ENCODE measurements around the gene NUDT8. TPM values are rescaled to one million over a fixed set of nuclear protein-coding genes. Genes with fewer than 3 reads are reported as not detected.

NUDT8 gene
- total RNA-seq, 4 donors from 2014 or later = 5.0 to 64.1 (median 45.4) TPM

- H3K9me3 ChIP-seq = no peaks in the 10 kb centered on the region
- H3K4me3 ChIP-seq = no peak overlapping the region
- DNase-seq = no peak
- H3K27me3 ChIP-seq = peaks cover 0 to 5% of the 10 kb centered on the region in 2 donors
- peaks cover 0 to 16% (median 10%) of the 10 kb centered on the region in 4 donors for H3K4me1 ChIP-seq
- no peak for TF ChIP-seq CTCF (IDR thresholded peaks at IDR 0.05)
- TF ChIP-seq POLR2A (IDR thresholded peaks at IDR 0.05) = no peak
- peaks cover 0 to 5% (median 0%) of the 10 kb centered on the region in 3 donors for H3K36me3 ChIP-seq
- H3K27ac ChIP-seq = no peak overlapping the region
Observed at GRCh38 chr11:67617243-67617953, 12.3 kb downstream of the NUDT8 start.

GRCh38 chr11:67616431-67617242 is 13.1 kb downstream of the NUDT8 start:
- Histone ChIP-seq H3K27me3 (peaks cover 0 to 5% of the 10 kb centered on the region in 2 donors), H3K4me3 (no peak overlapping the region), H3K4me1 (peaks cover 0 to 16% (median 10%) of the 10 kb centered on the region in 4 donors), H3K9me3 (no peaks in the 10 kb centered on the region), H3K27ac (no peak overlapping the region), H3K36me3 (peaks cover 0 to 12% (median 0%) of the 10 kb centered on the region in 3 donors)
- TF ChIP-seq CTCF (IDR thresholded peaks at IDR 0.05) (no peak), POLR2A (IDR thresholded peaks at IDR 0.05) (no peak)
- no peak for DNase-seq

- Histone ChIP-seq H3K9me3 (no peaks in the 10 kb centered on the region), H3K27ac (no peak overlapping the region), H3K4me1 (peaks cover 0 to 16% (median 10%) of the 10 kb centered on the region in 4 donors), H3K36me3 (peaks cover 0 to 20% (median 0%) of the 10 kb centered on the region in 3 donors), H3K27me3 (peaks cover 0 to 5% of the 10 kb centered on the region in 2 donors), H3K4me3 (no peak overlapping the region)
- DNase-seq = no peak
- no peak for TF ChIP-seq POLR2A (IDR thresholded peaks at IDR 0.05)
- TF ChIP-seq CTCF (IDR thresholded peaks at IDR 0.05) = no peak
Observed at GRCh38 chr11:67615728-67616430, 13.9 kb downstream of the NUDT8 start.

- Histone ChIP-seq H3K27ac (peak overlapping the region; percentile 70 to 91 (median 82)), H3K4me3 (peak overlapping the region in 1 of 4 donors; percentile 42), H3K4me1 (peaks cover 0 to 16% (median 10%) of the 10 kb centered on the region in 4 donors), H3K27me3 (peaks cover 0 to 5% of the 10 kb centered on the region in 2 donors), H3K9me3 (no peaks in the 10 kb centered on the region), H3K36me3 (peaks cover 0 to 28% (median 0%) of the 10 kb centered on the region in 3 donors)
- TF ChIP-seq CTCF (IDR thresholded peaks at IDR 0.05) (peak in 4 of 6 experiments; percentile 36 to 70 (median 62)), POLR2A (IDR thresholded peaks at IDR 0.05) (no peak)
- DNase-seq = peak in 1 of 3 donors; percentile 74
Observed at GRCh38 chr11:67614730-67615714, 14.7 kb downstream of the NUDT8 start.
